ENCODE results near the gene MT1X. TPM values are rescaled to one million over a fixed set of nuclear protein-coding genes. Genes with fewer than 3 reads are reported as not detected.

Gene MT1X
- total RNA-seq, 1 donor from 2014 or later, result 63.8 TPM

DNA sequence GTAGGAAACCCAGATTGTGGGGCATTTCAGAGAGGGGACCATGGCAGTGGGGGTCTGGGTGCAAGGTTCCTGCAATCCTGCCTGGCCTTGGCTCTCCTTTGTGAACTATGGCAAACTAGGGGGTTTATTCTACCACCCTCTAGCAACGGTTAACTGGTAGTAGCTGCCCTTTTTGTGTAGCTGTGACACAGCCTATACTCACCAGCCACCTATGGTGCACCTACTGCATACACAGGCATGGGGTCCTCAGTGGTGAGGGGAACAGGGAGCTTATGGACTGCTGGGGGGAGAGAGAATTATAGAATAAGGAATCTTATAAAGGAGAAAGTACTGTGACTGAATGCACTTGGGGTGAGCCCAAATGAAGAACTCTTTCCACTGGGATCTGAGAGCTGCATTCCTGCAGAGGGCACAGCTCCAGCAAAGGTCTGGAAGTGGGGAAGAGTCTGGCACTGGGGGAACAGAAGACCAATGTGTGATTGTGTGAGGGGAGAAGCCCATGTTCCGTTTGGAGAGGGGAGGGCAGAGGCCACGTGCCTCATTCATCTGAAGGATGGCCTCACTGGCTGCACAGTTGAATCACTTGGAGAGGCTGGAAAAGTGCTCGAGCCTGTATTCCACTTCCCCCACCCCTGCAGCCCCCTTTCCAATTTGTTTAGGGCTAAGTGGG is 2.1 kb downstream of the MT1X start:
- Mint-ChIP-seq H3K4me1 (ENCODE audit: unreplicated experiment) (peaks cover 33% of the 10 kb centered on the region), H3K27me3 (ENCODE audit: unreplicated experiment) (no peaks in the 10 kb centered on the region), H3K36me3 (ENCODE audit: unreplicated experiment) (peaks cover 8% of the 10 kb centered on the region), H3K9me3 (ENCODE audit: unreplicated experiment) (peaks cover 9% of the 10 kb centered on the region), H3K27ac (ENCODE audit: unreplicated experiment) (no peak overlapping the region), H3K4me3 (ENCODE audit: unreplicated experiment) (no peak overlapping the region)
- DNase-seq (ENCODE audit: extremely low spot score, unreplicated experiment), result no peak
- TF ChIP-seq, protein P1, sequence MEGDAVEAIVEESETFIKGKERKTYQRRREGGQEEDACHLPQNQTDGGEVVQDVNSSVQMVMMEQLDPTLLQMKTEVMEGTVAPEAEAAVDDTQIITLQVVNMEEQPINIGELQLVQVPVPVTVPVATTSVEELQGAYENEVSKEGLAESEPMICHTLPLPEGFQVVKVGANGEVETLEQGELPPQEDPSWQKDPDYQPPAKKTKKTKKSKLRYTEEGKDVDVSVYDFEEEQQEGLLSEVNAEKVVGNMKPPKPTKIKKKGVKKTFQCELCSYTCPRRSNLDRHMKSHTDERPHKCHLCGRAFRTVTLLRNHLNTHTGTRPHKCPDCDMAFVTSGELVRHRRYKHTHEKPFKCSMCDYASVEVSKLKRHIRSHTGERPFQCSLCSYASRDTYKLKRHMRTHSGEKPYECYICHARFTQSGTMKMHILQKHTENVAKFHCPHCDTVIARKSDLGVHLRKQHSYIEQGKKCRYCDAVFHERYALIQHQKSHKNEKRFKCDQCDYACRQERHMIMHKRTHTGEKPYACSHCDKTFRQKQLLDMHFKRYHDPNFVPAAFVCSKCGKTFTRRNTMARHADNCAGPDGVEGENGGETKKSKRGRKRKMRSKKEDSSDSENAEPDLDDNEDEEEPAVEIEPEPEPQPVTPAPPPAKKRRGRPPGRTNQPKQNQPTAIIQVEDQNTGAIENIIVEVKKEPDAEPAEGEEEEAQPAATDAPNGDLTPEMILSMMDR (IDR thresholded peaks at IDR 0.05), result no peak

DNA sequence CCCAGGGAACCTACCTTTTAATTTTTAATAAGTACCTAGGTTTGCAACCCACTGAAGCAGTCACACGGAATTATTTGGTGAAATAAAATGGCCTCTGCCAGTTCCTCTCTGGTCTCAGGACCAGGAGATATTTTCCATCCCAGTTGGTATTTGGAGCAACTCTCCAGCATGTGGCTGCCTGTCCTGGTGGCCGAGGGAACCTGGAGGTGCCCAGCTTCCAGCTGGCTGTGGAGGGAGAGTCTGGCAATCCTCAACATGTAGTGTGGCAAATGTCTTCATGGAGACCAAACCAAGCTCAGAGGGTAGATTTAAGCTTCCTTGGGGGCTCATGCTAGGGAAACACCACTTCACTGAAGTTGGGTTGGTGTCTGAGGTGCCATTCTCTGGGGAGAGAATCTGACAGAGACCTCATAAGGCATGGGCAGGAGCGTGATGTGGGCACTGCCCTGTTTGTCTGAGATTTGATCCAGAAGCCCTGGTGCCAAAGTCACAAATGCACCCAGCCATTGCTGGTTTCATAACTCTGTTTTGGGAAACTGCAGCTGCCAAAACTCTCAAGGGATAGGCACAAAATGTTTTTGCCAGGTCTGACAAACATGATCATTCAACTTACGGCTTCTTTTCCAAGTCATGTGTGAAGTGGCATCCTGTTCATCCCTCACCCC is 2.8 kb downstream of the MT1X start:
- Mint-ChIP-seq H3K27ac (ENCODE audit: unreplicated experiment) (no peak overlapping the region), H3K9me3 (ENCODE audit: unreplicated experiment) (peaks cover 9% of the 10 kb centered on the region), H3K4me1 (ENCODE audit: unreplicated experiment) (peaks cover 38% of the 10 kb centered on the region), H3K36me3 (ENCODE audit: unreplicated experiment) (peaks cover 8% of the 10 kb centered on the region), H3K4me3 (ENCODE audit: unreplicated experiment) (no peak overlapping the region), H3K27me3 (ENCODE audit: unreplicated experiment) (no peaks in the 10 kb centered on the region)
- TF ChIP-seq, protein P1 (IDR thresholded peaks at IDR 0.05), result no peak
- DNase-seq (ENCODE audit: extremely low spot score, unreplicated experiment), result no peak

DNA sequence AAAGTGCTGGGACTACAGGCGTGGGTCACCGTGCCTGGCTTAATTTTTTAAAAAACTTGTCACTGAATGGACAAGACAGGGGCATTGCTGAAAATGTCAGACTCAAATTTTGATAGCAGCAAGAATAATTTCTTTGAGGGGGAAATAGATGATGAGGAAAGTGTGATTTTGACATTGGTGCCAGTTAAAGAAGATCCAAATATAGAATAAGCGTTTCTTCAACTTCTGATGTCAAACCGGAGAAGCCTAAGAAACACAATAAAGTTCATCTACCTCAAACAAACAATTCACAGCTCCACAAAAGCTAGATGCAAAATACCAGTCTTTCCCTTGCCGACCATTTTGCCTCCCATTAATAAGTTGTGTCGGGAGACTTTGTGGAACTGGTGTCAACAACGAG is 4.5 kb downstream of the MT1X start:
- no peaks in the 10 kb centered on the region for H3K27me3 Mint-ChIP-seq (ENCODE audit: unreplicated experiment)
- H3K4me1 Mint-ChIP-seq (ENCODE audit: unreplicated experiment), result peaks cover 44% of the 10 kb centered on the region
- peaks cover 8% of the 10 kb centered on the region for H3K36me3 Mint-ChIP-seq (ENCODE audit: unreplicated experiment)
- H3K4me3 Mint-ChIP-seq (ENCODE audit: unreplicated experiment), result no peak overlapping the region
- H3K27ac Mint-ChIP-seq (ENCODE audit: unreplicated experiment), result no peak overlapping the region
- DNase-seq (ENCODE audit: extremely low spot score, unreplicated experiment), result no peak
- peaks cover 9% of the 10 kb centered on the region for H3K9me3 Mint-ChIP-seq (ENCODE audit: unreplicated experiment)
- TF ChIP-seq, protein P1 (IDR thresholded peaks at IDR 0.05), result no peak

DNA sequence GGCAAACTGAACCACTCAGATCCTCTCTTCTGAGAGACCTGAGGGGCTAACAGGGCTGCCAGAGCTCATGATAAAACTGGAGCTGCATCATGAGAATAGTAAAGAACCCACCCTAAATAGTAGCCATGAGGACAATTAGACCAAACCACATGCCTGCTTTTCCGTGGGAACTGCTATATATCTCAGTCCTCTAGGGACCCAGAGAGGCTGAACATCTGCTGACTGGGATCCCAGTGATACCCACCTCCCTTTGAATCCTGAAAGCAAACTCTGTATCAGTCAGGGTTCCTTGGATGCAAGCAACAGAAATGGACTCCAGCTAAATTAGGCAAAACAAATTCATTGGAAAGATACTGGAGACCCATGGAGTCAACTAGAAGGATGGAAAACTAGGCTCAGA is 6.5 kb downstream of the MT1X start:
- TF ChIP-seq, protein P1 (IDR thresholded peaks at IDR 0.05), result no peak
- Mint-ChIP-seq H3K9me3 (ENCODE audit: unreplicated experiment) (peaks cover 9% of the 10 kb centered on the region), H3K36me3 (ENCODE audit: unreplicated experiment) (peaks cover 8% of the 10 kb centered on the region), H3K27me3 (ENCODE audit: unreplicated experiment) (no peaks in the 10 kb centered on the region), H3K27ac (ENCODE audit: unreplicated experiment) (no peak overlapping the region), H3K4me1 (ENCODE audit: unreplicated experiment) (peaks cover 39% of the 10 kb centered on the region), H3K4me3 (ENCODE audit: unreplicated experiment) (no peak overlapping the region)
- DNase-seq (ENCODE audit: extremely low spot score, unreplicated experiment), result no peak

DNA sequence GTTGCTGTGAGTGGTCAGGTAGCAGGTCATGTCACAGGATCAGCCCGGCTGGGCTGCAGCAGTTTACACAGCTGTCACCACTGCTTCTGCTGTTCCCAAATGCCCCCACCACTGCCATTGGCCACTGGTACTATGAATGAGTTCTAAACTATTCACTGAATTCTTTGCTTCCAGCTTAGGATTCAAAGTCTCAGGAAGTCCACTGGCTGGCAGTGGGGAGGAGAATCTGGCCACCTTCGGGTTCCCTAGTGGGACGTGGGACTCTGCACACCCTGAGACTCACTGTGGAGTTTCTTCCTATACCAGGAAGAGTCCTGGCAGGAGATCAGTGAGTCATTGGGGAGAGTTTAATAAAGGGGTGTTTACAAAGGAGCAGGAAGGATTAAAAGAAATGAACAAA is 6.9 kb downstream of the MT1X start:
- no peak overlapping the region for H3K4me3 Mint-ChIP-seq (ENCODE audit: unreplicated experiment)
- peak overlapping the region; percentile 75 for H3K27ac Mint-ChIP-seq (ENCODE audit: unreplicated experiment)
- peaks cover 35% of the 10 kb centered on the region for H3K4me1 Mint-ChIP-seq (ENCODE audit: unreplicated experiment)
- H3K27me3 Mint-ChIP-seq (ENCODE audit: unreplicated experiment), result no peaks in the 10 kb centered on the region
- TF ChIP-seq, protein P1 (IDR thresholded peaks at IDR 0.05), result no peak
- peaks cover 9% of the 10 kb centered on the region for H3K9me3 Mint-ChIP-seq (ENCODE audit: unreplicated experiment)
- H3K36me3 Mint-ChIP-seq (ENCODE audit: unreplicated experiment), result peaks cover 8% of the 10 kb centered on the region
- no peak for DNase-seq (ENCODE audit: extremely low spot score, unreplicated experiment)

Data from osteocyte (in vitro differentiated cells).